GM19395 (cell line): Measurements from ENCODE around the gene ENO4.

Experiments used
- ATAC-seq: cut with Tn5 transposase; IDR thresholded peaks from one replicate; pipeline ENCODE4 v1.9.1; 2021; ENCODE audit warnings: mild to moderate bottlenecking, moderate library complexity; ENCODE audit not compliant: unreplicated experiment

The ENO4 gene

DNA sequence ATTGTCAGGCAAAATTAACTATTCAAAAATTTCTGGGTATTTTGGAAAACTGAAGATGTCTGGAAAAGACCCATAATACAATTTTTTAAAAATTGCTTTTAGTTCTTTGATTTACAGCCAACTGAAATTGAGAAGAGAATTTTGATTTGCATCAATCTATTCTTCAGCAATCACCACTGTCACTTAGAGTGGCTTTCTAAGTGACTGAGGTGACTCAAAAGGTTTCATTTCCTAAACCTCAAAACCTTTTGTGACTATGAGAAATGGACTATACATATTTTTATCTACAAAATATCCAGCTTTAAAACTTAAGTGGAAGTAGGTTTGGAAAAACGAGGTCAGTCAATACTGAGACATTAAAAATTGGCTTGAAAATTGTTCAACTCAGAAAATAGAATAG is 60.0 kb downstream of the ENO4 start:
- ATAC-seq: no peak

DNA sequence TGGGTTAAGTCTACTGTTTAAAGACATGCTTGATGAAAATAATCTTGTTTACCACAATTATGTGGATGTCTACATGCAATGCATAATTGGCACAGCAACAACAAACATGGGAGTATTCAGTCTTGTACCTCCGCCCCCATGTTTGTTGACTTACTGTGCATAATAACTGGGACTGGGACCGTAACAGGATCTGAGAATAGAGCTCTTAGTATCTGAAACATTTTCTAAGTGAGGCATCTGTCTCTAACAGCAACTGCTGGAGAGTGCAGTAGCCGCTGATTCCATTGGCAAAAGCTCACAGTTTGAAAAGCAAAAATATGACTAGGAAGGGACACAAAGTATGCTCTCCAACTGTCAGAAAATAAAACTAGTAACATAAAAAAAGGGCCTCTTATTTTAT is 61.6 kb downstream of the ENO4 start:
- no peak for ATAC-seq

DNA sequence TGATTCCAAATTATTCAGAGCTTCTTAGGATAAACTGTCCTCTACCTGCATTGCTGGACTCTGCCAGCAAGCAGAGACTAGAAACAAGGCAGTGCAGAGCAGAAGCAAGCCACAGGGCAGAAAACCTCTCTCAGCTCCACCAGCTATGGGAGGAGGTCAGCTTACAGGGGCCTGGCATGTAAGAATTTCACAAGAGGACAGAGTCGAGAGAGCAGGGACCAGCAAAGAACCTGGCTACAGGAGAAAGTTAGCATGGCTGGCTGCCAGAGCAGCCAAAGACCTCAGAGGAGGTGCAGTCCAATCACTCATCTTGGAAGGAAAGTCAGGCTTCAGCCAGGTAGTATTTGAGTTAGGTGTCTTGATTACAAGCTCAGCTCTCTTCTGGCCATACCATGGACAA is 62.9 kb downstream of the ENO4 start:
- no peak for ATAC-seq

DNA sequence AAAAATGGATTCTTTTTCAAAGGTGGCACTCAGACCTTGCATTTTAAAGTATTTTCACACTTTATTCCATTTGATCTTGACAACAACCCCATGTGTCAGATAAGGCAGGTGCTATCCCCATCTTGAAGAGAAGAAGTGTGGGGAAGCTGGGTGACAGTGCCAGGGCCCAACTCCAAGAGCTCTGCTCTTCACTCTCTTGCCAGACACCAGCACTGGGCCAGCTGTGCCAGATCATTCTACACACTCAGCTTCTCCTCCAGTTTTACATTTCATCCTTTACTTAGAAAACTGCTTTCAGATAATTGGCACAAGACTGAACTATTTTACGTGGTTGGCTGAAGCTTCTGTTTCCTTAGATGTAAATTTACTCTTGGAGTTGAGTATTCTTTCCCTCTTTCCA is 64.4 kb downstream of the ENO4 start:
- no peak for ATAC-seq

DNA sequence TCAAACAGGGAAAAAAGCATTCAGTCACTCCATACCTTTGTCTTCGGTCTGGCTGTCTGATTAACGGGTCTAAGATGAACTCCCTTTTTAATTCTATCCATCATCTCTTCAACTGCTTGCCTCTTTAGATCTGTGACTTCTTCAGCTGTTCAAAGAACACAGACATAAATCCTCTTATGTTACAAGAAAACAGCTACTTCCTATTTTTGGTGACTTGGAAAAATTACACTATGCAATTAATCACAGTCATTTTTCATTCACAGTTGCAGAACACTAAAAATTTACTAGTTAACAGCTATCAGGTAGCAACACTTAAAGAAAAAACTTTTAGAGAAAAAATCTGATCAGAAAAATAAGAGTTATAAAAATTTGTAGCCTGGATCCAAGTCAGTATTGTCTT is 66.0 kb downstream of the ENO4 start:
- ATAC-seq: no peak

DNA sequence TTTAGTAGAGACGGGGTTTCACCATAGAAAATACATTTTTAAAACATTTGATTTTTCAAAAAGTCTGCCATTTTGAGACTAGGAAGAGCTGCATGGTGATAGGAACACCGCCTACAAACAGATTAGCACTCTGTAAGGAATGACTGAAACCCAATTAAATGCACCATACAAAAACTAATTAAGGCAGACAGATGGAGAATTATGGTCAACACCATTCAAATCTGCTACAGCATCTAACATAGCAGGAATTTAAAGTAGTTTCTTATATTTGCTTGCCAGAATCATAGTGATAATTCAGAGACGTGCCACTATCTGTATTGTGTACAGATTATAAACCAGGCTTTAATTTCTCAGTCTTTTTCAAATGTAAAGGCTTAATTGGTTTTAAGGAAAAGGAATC is 68.2 kb downstream of the ENO4 start:
- no peak for ATAC-seq

DNA sequence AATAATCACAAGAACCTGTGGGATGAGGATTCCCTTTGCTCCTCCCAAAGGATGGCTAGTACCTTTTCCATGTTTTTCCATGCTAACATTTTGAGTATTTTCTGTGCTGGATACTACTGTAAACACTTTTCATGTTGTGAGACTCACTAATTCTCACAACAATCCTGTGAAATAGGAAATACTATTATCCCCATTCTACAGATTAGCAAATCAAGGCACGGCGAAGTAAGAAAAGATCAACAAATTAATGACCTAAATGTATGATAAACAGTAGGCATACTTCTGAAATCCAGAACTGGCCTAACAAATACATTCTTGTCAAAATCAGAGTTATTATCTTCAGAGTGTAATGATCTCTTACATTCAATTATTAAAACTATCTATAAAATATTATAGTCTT is 69.3 kb downstream of the ENO4 start:
- no peak for ATAC-seq

DNA sequence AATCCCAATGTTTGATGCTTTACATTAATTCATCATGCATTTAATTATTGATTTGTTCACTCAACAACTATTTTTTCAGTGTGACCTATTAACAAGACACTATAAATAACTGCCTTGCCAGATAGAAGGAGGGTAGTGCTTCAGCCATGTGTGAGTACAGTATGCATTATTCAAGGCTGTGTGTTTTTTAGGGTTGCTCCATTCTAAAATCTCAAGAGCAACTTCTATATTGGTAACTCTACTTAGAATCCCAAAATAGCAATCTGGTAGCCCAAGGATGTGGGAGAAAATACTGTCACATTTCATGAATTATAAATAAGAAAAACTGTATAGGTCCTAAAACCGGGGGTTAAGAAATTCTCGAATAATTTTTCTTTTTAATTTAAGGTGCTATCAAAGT is 69.9 kb downstream of the ENO4 start:
- ATAC-seq: no peak

DNA sequence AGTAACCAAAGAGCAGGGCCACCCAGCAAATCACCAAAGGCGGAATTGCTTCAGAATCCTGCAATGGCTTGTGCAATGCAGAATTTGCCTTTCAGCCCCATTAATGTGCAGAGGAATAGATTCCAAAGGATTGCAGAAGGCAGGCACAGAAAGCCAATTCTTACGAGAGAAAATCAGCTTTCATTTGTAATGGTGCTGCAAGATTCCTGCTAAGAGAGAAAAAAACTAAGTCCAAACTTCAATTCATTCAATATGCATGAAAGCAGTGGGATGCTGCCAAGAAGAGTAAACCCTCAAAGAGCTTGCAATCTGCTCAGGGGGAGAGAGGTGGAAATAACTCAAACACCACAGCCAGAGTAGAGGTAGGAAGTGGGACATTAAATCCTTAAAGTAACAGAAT is 70.4 kb downstream of the ENO4 start:
- ATAC-seq: no peak

DNA sequence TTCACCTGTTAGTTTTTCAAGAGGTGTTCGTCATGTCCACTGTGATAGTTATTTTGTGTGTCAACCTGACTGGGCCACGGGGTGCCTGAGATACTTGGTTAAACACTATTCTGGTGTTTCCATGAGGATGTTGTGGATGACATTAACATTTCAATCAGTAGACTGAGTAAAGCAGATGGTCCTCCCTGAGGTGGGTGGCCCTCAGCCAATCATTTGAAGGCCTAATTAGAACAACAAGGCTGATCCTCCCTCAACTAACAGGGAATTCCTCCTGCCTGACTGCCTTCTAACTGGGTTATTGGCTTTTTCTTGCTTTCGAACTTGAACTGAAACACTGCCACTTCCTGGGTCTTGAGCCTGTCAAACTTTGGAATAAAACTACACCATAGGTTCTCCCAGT is 75.8 kb downstream of the ENO4 start:
- no peak for ATAC-seq

DNA sequence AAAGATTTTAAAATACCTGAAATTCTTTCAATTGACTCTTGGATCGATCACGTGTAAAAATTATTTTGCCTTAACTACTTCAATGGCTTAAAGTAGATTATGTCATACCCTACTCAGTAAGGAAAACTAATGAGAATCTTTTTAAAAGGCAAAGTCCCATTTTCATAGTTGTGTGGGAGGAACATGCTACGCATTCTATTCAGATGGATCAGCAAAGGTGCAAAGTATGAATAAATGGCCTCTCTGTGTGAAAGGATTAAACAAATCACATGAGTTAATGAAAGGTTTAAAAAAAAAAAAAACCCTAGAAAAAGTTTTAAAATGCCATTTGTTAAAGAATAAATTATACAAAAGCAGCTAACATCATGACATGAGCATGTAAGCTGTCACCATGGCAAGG is 77.1 kb downstream of the ENO4 start:
- no peak for ATAC-seq

DNA sequence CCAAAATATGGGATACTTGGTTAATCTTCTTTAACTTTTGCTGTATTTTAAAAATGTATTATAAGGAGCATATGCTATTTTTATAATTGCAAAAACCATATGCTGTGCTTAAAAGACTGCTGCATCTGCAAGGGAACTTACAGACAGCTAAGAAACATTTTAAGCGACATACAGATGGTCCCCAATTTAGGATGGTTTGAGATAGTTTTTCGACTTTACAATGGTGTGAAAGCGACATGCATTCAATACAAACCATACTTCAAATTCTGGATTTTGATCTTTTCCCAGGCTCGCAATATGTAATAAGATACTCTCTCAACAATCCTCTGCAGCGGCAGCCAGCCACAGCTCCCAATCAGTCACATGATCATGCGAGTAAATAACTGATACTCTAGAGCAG is 82.5 kb downstream of the ENO4 start:
- ATAC-seq: no peak
